HG02870 (cell line): ENCODE results near the gene ZDHHC12.

ENCODE experiments used
- ATAC-seq: cut with Tn5 transposase; IDR thresholded peaks from one replicate; pipeline ENCODE4 v1.9.1; 2021; ENCODE audit warnings: mild to moderate bottlenecking, moderate library complexity; ENCODE audit not compliant: unreplicated experiment

ZDHHC12 gene

DNA sequence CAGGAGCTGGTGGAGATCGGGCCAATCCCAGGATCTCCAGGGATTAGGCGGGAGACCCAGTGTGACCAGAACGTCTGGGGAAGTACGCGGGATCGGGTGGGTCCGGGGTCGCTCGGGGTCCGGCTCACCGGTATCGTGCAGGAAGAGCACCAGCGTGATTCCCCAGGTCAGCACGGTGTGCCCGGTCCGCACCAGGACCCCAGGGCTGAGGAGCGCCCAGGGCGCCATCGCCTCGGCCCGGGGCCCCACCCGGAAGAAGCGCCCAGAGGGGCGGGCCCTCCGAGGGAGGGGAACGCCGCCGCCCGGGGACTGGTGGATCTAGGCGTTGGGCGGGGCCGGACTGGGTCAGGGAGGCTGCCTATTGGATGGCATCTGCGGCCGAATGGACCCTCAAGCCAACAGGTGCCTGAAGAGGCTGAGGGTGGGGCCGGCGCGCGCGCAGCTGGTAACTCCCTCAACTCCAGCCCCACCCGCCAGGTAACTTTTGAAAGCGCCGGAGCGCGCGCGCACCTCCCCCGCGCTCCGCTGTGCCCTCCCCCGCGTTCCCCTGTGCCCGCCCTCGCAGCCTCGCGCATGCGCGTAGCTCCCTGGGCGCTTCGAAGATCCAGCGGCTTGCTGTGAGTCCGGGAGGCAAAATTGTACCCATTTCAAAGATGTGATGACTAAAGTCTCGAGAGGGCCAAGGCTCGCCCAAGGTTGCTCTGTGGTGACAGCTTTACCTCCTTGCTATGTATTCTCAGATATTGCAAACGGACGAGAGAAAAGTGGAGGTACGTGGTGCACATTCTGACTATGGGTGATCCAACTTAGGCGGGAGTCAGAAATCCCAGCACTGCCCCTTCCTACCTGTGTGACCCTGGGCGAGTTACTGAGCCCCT, at the start of gene ZDHHC12:
Gene ZDHHC12 (minus strand): TSS at position 262 of the 878 bp plus-strand sequence. CDS start 34 bp downstream, at position 228.
- ATAC-seq: peak; percentile 89

DNA sequence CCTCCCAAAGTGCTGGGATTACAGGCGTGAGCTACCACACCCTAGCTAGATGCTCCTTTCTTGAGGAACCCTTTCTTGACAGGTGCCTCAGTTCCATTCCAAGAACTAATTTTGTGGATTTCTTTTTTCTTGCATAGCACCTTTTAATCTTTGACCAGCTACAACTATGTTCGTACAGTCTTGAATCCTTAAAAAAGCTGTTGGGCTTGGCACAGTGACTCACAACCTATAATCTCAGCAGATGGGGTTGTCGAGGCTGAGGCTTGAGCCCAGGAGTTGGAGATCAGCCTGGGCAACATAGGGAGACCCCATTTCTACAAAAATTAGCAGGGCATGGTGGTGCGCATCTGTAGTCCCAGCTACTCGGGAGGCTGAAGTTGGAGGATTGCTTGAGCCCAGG, 49.1 kb upstream of the ZDHHC12 start:
- no peak for ATAC-seq

GRCh38 chr9:128771745-128772519, 48.0 kb upstream of the ZDHHC12 start, which contains the start of gene ZER1:
ZER1 (minus strand) TSS chr9:128771927; CDS start chr9:128755565, 16,362 bp downstream.
- peak; percentile 88 for ATAC-seq

GRCh38 chr9:128771094-128771721, 47.3 kb upstream of the ZDHHC12 start:
- ATAC-seq: peak; percentile 26

DNA sequence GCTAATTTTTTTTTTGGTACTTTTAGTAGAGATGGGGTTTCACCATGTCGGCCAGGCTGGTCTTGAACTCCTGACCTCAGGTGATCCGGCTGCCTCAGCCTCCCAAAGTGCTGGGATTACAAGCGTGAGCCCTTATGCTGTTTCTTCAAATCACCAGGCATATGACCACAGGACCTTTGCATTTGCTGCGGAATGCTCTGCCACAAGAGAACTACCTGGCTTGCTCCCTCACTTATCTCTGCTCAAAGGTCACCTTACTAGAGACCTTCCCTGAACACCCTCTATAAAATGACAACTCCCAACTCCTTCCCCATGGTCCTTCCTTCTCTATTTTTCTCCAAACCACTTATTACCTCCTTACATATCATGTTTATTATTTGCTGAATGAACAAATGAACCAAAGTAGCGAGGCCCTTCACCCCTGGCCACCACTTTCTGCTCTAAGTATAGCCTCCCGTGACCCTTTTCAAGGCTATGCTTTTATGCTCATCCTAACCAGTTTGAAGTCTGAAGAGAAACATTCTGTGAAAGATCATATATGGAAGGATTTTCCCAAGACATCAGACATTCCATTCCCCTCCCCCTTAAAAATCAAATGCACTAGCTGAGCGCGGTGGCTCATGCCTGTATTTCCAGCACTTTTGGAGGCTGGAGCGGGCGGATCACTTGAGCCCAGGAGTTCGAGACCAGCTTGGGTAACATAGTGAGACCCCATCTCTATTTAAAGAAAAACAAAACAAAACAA, 46.5 kb upstream of the ZDHHC12 start:
- no peak for ATAC-seq

- ATAC-seq: no peak
Observed at GRCh38 chr9:128768606-128769005, 44.7 kb upstream of the ZDHHC12 start.

- no peak for ATAC-seq
Observed at GRCh38 chr9:128765499-128765898, 41.6 kb upstream of the ZDHHC12 start.

- no peak for ATAC-seq
Observed at GRCh38 chr9:128764361-128764760, 40.4 kb upstream of the ZDHHC12 start.

- no peak for ATAC-seq
Observed at GRCh38 chr9:128762671-128763449, 38.9 kb upstream of the ZDHHC12 start.

- ATAC-seq: no peak
Observed at GRCh38 chr9:128757602-128758001, 33.7 kb upstream of the ZDHHC12 start.

DNA sequence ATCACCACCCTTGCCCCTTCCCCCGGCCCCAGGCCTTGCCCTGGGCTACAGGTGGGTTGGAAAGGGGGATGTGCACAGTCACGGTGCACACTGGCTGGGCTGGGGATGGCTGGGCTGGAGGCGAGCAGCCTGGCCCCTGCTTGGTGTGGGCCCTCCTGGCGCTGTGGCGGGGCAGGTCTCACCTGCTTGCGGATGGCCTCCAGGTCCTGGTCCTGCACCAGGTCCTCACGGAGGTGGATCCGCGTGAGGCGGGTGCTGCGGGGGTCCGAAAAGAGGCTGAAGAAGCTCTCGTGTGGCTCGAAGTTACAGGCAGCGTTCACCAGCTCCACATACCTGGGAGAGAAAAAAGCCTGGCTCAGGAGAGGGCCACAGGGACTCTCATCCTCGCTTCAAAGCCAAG, 29.7 kb upstream of the ZDHHC12 start:
- ATAC-seq: no peak

- no peak for ATAC-seq
Observed at GRCh38 chr9:128750926-128751595, 27.1 kb upstream of the ZDHHC12 start.

DNA sequence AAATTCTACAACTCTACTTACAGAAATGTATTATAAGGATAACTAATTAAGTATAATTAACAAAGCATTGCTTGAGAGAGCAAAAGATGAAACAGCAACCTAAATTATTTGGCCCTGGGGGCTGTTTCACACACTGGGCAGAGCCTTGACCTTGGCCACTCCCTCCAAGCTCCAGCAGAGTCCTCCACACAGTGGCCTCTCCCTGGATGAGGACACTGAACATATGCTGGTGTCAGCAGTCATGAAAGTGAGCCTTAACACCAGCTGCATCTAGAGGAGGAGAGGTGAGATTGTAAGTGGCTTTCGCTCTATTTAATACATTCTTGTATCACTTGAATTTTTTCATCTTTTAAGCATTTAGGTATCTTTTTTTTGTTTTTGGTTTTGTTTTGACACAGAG, 23.3 kb upstream of the ZDHHC12 start:
- no peak for ATAC-seq

DNA sequence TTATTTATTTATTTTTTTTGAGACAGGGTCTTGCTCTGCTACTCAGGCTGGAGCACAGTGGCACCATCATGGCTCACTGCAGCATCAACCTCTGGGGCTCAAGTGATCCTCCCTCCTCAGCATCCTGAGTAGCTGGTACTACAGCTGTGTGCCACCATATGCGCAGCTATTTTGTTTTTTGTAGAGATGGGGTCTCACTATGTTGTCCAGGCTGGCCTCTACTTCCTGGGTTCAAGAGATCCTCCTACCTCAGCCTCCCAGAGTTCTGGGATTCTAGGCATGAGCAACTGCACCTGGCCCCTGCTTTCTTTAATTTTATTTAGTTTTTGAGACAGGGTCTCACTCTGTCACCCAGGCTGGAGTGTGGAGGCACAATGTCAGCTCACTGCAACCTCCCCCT, 19.5 kb upstream of the ZDHHC12 start:
- no peak for ATAC-seq

DNA sequence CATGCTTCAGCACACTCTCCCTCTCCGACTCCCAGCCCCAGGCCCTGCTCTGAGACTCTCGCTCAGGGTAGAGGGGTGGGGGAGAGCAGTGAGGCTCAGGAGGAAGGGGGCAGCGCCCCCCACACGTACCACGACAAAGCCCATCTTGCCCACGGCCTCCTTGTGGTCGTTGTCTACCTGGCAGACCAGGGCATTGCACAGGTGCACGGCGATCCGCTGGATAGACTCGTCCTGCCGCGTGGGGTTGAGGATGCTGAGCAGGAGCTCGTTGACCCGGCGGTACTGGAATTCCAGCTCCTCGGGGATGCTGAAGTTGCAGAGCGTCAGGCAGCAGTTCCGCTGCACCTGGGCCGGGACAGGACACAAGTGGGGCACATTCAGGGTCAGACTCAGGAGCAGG, 18.5 kb upstream of the ZDHHC12 start:
- no peak for ATAC-seq

GRCh38 chr9:128735373-128735772, 11.4 kb upstream of the ZDHHC12 start:
- ATAC-seq: no peak

GRCh38 chr9:128733256-128733655, 9.3 kb upstream of the ZDHHC12 start:
- ATAC-seq: no peak

DNA sequence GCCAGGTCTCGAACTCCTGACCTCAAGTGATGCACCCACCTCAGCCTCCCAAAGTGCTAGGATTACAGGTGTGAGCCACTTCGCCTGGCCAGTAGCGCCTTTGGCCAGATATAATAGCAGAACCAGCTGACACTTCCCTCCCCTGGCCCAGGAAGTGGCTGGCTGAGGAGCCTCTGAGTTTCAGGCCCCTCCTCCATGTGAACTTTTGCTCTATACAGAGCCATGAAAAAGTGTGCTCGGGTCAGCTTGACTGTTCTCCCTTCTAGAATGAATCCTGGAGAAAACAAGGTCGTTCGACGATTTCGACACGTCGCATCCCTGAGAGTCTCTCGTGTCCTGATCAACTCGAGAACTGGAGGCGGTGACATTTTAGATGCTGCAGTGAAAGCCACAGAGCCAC, 8.6 kb upstream of the ZDHHC12 start:
- no peak for ATAC-seq

GRCh38 chr9:128731691-128732090, 7.8 kb upstream of the ZDHHC12 start:
- no peak for ATAC-seq
